ENCODE results near the gene MCF2L2.

- TF ChIP-seq SNRNP70 (IDR thresholded peaks at IDR 0.05; ENCODE audit: low read depth, low read length) (no peak), PHF20 (CRISPR knock-in tag; IDR thresholded peaks at IDR 0.05) (no peak), CTCF (CRISPR knock-in tag; IDR thresholded peaks at IDR 0.05) (no peak), POLR2AphosphoS5 (IDR thresholded peaks at IDR 0.05; ENCODE audit: low read depth, low read length) (no peak), MZF1 (CRISPR knock-in tag; IDR thresholded peaks at IDR 0.05; ENCODE audit: borderline replicate concordance) (no peak)
These were observed 97.5 kb downstream of the MCF2L2 start for GRCh38 chr3:183330881-183331280.

Measured in HepG2 (cell line).